PC-3 (cell line): ENCODE results near the gene ABL1.

Source experiments
- CTCF ChIP-seq: fragments of 300-600 bp; sonication (generic); conservative IDR thresholded peaks from 2 replicates; pipeline ENCODE4 v1.5.1; 2017; ENCODE audit warnings: antibody characterized with exemption, low read depth, mild to moderate bottlenecking, low read length
- EZH2 ChIP-seq: fragments of 300-600 bp; sonication (generic); IDR thresholded peaks from one replicate; pipeline ENCODE4 v1.6.1; 2017; ENCODE audit warnings: antibody characterized with exemption, mild to moderate bottlenecking, low read length; ENCODE audit not compliant: unreplicated experiment

DNA sequence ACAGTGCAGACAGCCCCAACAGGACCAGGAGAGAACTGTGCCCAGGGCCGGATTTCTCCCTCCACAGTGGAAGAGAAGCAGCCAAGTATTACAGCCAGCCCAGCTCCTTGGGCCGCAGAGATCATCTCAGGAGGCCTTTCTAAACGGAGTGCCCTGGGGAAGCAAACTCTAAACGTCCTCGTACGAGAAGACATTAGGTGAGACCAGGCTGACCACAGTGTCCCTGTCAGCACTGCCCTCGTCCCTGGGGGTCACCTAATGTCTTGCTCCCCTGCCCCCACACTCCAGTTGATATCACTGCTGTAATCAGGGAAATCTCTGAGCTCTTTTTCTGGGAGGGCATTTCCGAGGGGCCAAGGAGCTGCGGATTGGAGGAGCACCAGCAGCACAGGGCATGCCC is 55.1 kb downstream of the ABL1 start:
- no peak for TF ChIP-seq CTCF
- TF ChIP-seq EZH2, result no peak
